ENCODE measurements around the gene NEAT1. TPM values are rescaled to one million over a fixed set of nuclear protein-coding genes. Genes with fewer than 3 reads are reported as not detected.

Gene NEAT1
- total RNA-seq, 4 donors from 2014 or later: 30.6 to 705 (median 357) TPM

DNA sequence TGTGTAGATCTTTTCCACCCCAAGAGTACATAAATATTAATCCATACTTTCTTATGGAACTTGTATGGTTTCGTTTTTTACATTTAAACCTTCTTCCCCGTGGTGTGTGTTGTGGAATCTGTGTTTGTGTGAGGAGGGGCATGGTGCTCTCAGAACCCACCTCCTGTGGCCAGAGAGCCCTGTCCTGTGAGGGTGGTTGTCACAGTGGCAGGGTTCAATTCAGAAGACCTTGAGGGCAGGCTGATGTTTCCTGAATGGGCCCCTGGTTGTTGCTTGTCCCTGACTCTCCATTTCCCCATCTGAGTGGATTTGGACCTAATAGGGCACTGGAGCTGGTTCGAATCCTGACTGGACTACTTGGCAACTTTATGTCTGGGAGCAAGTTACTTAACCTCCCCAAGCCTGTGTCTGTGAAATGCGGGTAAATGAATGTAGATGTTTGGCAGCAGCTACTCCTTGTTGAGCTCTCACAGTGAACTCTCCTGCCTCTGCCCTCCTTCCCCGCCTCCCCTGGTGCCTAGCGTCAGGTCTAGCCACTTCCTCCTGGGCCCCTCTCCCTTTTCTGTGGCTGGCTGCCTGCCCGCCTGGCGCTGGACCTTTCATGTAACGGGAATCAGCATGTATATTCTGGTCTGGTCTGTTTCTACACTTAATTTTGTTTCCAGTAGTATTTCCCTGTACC, 7.3 kb downstream of the NEAT1 start:
- intact Hi-C loops (cut with DNase I): loop anchor here (10.0 kb wide), 1 partner anchor 45 kb away; no protein-coding TSS in a partner anchor
- WGBS, 2 donors: 2% methylated on average over 9 of the region's 9 CpGs
- Histone ChIP-seq H3K36me3 (peaks cover 4 to 61% (median 28%) of the 10 kb centered on the region in 3 donors), H3K9me3 (no peaks in the 10 kb centered on the region), H3K27ac (peak overlapping the region; percentile 89 to 100 (median 100)), H3K4me1 (peaks cover 11 to 87% (median 55%) of the 10 kb centered on the region in 3 donors), H3K4me3 (peak overlapping the region; percentile 3 to 95 (median 84)), H3K27me3 (no peaks in the 10 kb centered on the region)
- no peak for DNase-seq
- TF ChIP-seq POLR2A (IDR thresholded peaks at IDR 0.05): peak in 3 of 4 donors; percentile 57 to 67 (median 57)
- TF ChIP-seq, protein P1, sequence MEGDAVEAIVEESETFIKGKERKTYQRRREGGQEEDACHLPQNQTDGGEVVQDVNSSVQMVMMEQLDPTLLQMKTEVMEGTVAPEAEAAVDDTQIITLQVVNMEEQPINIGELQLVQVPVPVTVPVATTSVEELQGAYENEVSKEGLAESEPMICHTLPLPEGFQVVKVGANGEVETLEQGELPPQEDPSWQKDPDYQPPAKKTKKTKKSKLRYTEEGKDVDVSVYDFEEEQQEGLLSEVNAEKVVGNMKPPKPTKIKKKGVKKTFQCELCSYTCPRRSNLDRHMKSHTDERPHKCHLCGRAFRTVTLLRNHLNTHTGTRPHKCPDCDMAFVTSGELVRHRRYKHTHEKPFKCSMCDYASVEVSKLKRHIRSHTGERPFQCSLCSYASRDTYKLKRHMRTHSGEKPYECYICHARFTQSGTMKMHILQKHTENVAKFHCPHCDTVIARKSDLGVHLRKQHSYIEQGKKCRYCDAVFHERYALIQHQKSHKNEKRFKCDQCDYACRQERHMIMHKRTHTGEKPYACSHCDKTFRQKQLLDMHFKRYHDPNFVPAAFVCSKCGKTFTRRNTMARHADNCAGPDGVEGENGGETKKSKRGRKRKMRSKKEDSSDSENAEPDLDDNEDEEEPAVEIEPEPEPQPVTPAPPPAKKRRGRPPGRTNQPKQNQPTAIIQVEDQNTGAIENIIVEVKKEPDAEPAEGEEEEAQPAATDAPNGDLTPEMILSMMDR (IDR thresholded peaks at IDR 0.05): peak in 2 of 6 experiments; percentile 3 to 7

DNA sequence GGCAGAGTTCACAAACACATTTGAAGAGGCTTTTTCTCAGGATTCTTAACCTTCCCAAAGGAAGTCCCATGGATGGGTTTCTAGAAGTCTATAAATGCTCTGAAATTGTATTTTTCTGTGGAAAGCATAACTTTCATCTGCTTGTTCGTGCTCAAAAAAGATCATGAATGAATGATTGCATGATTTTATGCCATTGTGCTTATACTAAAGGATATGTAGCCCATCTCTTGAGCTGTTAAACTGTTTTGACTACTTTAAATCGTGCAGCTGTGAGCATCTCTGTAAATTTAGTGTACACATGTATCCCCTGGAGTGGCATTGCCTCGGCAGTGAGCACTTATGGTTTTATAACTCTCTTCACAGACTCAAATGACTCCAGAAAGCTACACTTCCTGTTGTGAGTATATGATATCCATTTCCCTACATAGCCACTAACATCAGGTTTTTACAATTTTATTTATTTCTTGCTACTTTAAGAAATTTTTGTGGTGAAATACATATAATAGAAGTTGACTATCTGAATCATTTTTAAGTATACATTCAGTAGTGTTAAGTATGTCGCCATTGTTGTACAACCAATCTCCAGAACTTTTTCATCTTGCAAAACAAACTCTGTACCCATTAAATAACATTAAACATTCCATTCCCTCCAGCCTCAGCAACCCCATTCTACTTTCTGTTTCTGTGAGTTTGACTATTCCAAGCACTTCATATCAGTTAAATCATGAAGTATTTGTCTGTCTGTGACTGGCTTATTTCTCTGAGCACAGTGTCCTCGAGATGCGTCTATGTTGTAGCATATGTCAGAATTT, 8.0 kb downstream of the NEAT1 start:
- WGBS, 2 donors: 20 to 21% methylated on average over 6 of the region's 6 CpGs
- TF ChIP-seq, protein P1 (IDR thresholded peaks at IDR 0.05): no peak
- peak in 1 of 4 donors; percentile 14 for TF ChIP-seq POLR2A (IDR thresholded peaks at IDR 0.05)
- Histone ChIP-seq H3K36me3 (peaks cover 4 to 61% (median 29%) of the 10 kb centered on the region in 3 donors), H3K4me3 (peak overlapping the region; percentile 3 to 95 (median 84)), H3K4me1 (peaks cover 17 to 94% (median 61%) of the 10 kb centered on the region in 3 donors), H3K9me3 (no peaks in the 10 kb centered on the region), H3K27ac (peak overlapping the region; percentile 89 to 100 (median 100)), H3K27me3 (no peaks in the 10 kb centered on the region)
- intact Hi-C loops (cut with DNase I): no loop called here
- DNase-seq: no peak

DNA sequence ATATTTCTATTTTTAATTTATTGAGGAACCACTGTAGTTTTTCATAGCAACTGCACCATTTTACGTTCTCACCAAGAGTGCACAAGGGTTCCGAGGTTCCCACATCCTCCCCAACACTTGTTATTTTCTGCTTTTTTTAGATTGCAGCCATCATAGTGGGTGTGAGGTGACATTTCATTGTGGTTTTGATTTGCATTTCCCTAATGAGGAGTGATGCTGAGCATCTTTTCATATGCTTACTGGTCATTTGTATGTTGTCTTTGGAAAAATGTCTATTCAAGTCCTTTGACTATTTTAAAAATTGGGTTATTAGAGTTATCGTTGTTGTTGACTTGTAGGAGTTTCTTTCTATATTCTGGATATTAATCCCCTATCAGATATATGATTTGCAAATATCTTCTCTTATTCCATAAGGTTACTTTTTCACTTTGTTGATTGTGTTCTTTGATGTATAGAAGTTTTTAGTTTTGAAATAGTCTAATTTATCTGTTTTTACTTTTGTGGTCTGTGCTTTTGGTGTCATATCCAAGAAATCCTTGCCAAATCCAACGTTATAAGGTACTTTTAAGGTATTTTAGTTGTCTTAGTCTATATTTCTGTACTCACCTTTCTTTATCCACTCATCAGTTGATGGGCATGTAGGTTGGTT, 9.0 kb downstream of the NEAT1 start:
- intact Hi-C loops (cut with DNase I): no loop called here
- TF ChIP-seq POLR2A (IDR thresholded peaks at IDR 0.05): peak in 1 of 4 donors; percentile 23
- TF ChIP-seq, protein P1 (IDR thresholded peaks at IDR 0.05): no peak
- Histone ChIP-seq H3K36me3 (peaks cover 4 to 61% (median 29%) of the 10 kb centered on the region in 3 donors), H3K27me3 (no peaks in the 10 kb centered on the region), H3K9me3 (no peaks in the 10 kb centered on the region), H3K27ac (peak overlapping the region; percentile 35 to 100 (median 74)), H3K4me1 (peaks cover 17 to 100% (median 67%) of the 10 kb centered on the region in 3 donors), H3K4me3 (peak overlapping the region in 3 of 4 donors; percentile 7 to 89 (median 78))
- WGBS, 2 donors: 17 to 39% methylated on average over 4 of the region's 4 CpGs
- no peak for DNase-seq

GRCh38 chr11:65432100-65432650, 9.6 kb downstream of the NEAT1 start:
- Histone ChIP-seq H3K27ac (peak overlapping the region in 3 of 4 donors; percentile 50 to 100 (median 99)), H3K4me1 (peaks cover 17 to 99% (median 68%) of the 10 kb centered on the region in 3 donors), H3K4me3 (peak overlapping the region in 3 of 4 donors; percentile 7 to 89 (median 78)), H3K9me3 (no peaks in the 10 kb centered on the region), H3K27me3 (no peaks in the 10 kb centered on the region), H3K36me3 (peaks cover 4 to 61% (median 26%) of the 10 kb centered on the region in 3 donors)
- WGBS, 2 donors: 51 to 59% methylated on average over 2 of the region's 2 CpGs
- DNase-seq: no peak
- intact Hi-C loops (cut with DNase I): no loop called here
- TF ChIP-seq POLR2A (IDR thresholded peaks at IDR 0.05): no peak
- TF ChIP-seq, protein P1 (IDR thresholded peaks at IDR 0.05): no peak

All from esophagus squamous epithelium (tissue), 5 donors.